Measurements from ENCODE around the gene DYRK2. TPM values are rescaled to one million over a fixed set of nuclear protein-coding genes. Genes with fewer than 3 reads are reported as not detected.
"Not testable (repeated sequence)": the region's sequence is repeated elsewhere in the genome, so short reads cannot be mapped to it uniquely, and the experiment has no call there.

DYRK2 gene
- total and polyA plus RNA-seq, 2 donors = 11.8 to 17.9 TPM

GRCh38 chr12:67671419-67671818, 22.9 kb downstream of the DYRK2 start:
- 98% methylated on average over 2 of the region's 2 CpGs for WGBS
- Histone ChIP-seq H3K27me3 (ENCODE audit: control insufficient read depth in 2 of 2, insufficient read depth in 1 of 2, low read length in 1 of 2) (no peaks in the 10 kb centered on the region), H3K4me3 (ENCODE audit: low read length in 2 of 2) (no peak overlapping the region), H3K27ac (ENCODE audit: low read depth in 1 of 2, low read length in 1 of 2) (no peak overlapping the region), H3K36me3 (ENCODE audit: control insufficient read depth in 2 of 2, insufficient read depth in 2 of 2, low read length in 1 of 2) (no peaks in the 10 kb centered on the region), H3K9me3 (ENCODE audit: control insufficient read depth in 2 of 2, insufficient read depth in 1 of 2, low read length in 1 of 2) (peaks cover 2 to 7% of the 10 kb centered on the region in 2 donors), H3K4me1 (ENCODE audit: control insufficient read depth in 2 of 2, insufficient read depth in 2 of 2, low read length in 2 of 2) (no peaks in the 10 kb centered on the region)
- no peak for DNase-seq (ENCODE audit: low read depth in 6 of 9, low spot score in 9 of 9)

- DNase-seq (ENCODE audit: low read depth in 6 of 9, low spot score in 9 of 9) = no peak
- H3K36me3 ChIP-seq (ENCODE audit: control insufficient read depth in 2 of 2, insufficient read depth in 2 of 2, low read length in 1 of 2) = no peaks in the 10 kb centered on the region
- no peak overlapping the region for H3K27ac ChIP-seq (ENCODE audit: low read depth in 1 of 2, low read length in 1 of 2)
- no peak overlapping the region for H3K4me3 ChIP-seq (ENCODE audit: low read length in 2 of 2)
- no peaks in the 10 kb centered on the region for H3K4me1 ChIP-seq (ENCODE audit: control insufficient read depth in 2 of 2, insufficient read depth in 2 of 2, low read length in 2 of 2)
- H3K27me3 ChIP-seq (ENCODE audit: control insufficient read depth in 2 of 2, insufficient read depth in 1 of 2, low read length in 1 of 2) = no peaks in the 10 kb centered on the region
- peaks cover 2 to 7% of the 10 kb centered on the region in 2 donors for H3K9me3 ChIP-seq (ENCODE audit: control insufficient read depth in 2 of 2, insufficient read depth in 1 of 2, low read length in 1 of 2)
- 97% methylated on average over 3 of the region's 3 CpGs for WGBS
Measured at GRCh38 chr12:67671892-67672291, 23.3 kb downstream of the DYRK2 start.

DNA sequence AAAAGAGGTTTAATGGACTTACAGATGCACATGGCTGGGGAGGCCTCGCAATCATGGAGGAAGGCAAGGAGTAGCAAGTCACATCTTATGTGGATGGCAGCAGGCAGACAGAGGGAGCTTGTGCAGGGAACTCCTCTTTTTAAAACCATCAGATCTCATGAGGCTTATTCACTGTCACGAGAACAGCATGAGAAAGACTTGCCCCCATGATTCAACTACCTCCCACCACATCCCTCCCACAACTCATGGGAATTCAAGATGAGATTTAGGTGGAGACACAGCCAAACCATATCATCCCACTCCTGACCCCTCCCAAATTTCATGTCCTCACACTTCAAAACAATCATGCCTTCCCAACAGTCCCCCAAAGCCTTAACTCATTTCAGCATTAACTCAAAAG, 24.0 kb downstream of the DYRK2 start:
- not testable (repeated sequence) for H3K27ac ChIP-seq (ENCODE audit: low read depth in 1 of 2, low read length in 1 of 2); H3K4me3 ChIP-seq (ENCODE audit: low read length in 2 of 2); DNase-seq (ENCODE audit: low read depth in 6 of 9, low spot score in 9 of 9); H3K36me3 ChIP-seq (ENCODE audit: control insufficient read depth in 2 of 2, insufficient read depth in 2 of 2, low read length in 1 of 2); H3K27me3 ChIP-seq (ENCODE audit: control insufficient read depth in 2 of 2, insufficient read depth in 1 of 2, low read length in 1 of 2); H3K9me3 ChIP-seq (ENCODE audit: control insufficient read depth in 2 of 2, insufficient read depth in 1 of 2, low read length in 1 of 2); H3K4me1 ChIP-seq (ENCODE audit: control insufficient read depth in 2 of 2, insufficient read depth in 2 of 2, low read length in 2 of 2)
- WGBS = 100% methylated on average over 2 of the region's 2 CpGs

GRCh38 chr12:67673509-67673908, 25.0 kb downstream of the DYRK2 start:
- not testable (repeated sequence) for H3K4me3 ChIP-seq (ENCODE audit: low read length in 2 of 2); DNase-seq (ENCODE audit: low read depth in 6 of 9, low spot score in 9 of 9)

DNA sequence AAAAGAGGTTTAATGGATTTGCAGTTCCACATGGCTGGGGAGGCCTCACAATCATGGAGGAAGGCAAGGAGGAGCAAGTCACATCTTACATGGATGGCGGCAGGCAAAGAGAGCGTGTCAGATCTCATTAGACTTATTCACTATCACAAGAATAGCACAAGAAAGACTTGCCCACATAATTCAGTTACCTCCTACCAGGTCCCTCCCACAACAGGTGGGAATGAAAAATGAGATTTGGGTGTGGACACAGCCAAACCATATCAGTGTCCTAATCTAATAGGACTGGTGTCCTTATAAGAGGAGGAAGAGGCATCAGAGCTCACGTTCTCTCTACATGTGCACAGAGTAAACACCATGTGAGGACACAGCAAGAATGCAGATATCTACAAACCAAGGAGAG, 25.9 kb downstream of the DYRK2 start:
- 98% methylated on average over 3 of the region's 3 CpGs for WGBS
- Histone ChIP-seq H3K36me3 (ENCODE audit: control insufficient read depth in 2 of 2, insufficient read depth in 2 of 2, low read length in 1 of 2) (no peaks in the 10 kb centered on the region), H3K27me3 (ENCODE audit: control insufficient read depth in 2 of 2, insufficient read depth in 1 of 2, low read length in 1 of 2) (no peaks in the 10 kb centered on the region), H3K4me3 (ENCODE audit: low read length in 2 of 2) (no peak overlapping the region), H3K4me1 (ENCODE audit: control insufficient read depth in 2 of 2, insufficient read depth in 2 of 2, low read length in 2 of 2) (peaks cover 0 to 6% of the 10 kb centered on the region in 2 donors), H3K27ac (ENCODE audit: low read depth in 1 of 2, low read length in 1 of 2) (no peak overlapping the region), H3K9me3 (ENCODE audit: control insufficient read depth in 2 of 2, insufficient read depth in 1 of 2, low read length in 1 of 2) (peaks cover 2 to 7% of the 10 kb centered on the region in 2 donors)
- no peak for DNase-seq (ENCODE audit: low read depth in 6 of 9, low spot score in 9 of 9)

More at GRCh38 chr12:67673509-67673908, 25.0 kb downstream of the DYRK2 start:
- H3K27ac ChIP-seq (ENCODE audit: low read depth in 1 of 2, low read length in 1 of 2); H3K9me3 ChIP-seq (ENCODE audit: control insufficient read depth in 2 of 2, insufficient read depth in 1 of 2, low read length in 1 of 2); H3K36me3 ChIP-seq (ENCODE audit: control insufficient read depth in 2 of 2, insufficient read depth in 2 of 2, low read length in 1 of 2); H3K4me1 ChIP-seq (ENCODE audit: control insufficient read depth in 2 of 2, insufficient read depth in 2 of 2, low read length in 2 of 2); H3K27me3 ChIP-seq (ENCODE audit: control insufficient read depth in 2 of 2, insufficient read depth in 1 of 2, low read length in 1 of 2): not testable (repeated sequence)
- 96% methylated on average over 4 of the region's 4 CpGs for WGBS

DNA sequence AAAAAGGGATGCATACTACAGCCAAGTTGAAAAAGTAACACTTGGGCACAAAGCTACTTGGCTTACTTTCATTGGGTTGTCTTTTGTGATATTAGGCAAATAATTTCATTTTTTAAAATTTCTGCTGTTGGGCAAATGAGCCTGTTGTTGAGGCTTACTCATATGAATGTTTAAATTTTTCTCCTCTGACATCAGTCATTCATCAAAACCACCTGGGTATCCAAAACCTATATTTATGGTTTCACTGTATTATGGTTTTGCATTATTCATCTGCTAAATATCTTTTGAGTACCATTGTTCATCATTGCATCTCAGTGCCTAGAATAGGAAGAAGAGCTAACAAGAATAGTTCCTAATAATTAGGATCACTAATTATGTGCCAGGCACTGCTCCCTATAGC, 28.1 kb downstream of the DYRK2 start:
- H3K4me1 ChIP-seq (ENCODE audit: control insufficient read depth in 2 of 2, insufficient read depth in 2 of 2, low read length in 2 of 2) = peaks cover 0 to 6% of the 10 kb centered on the region in 2 donors
- peaks cover 2 to 7% of the 10 kb centered on the region in 2 donors for H3K9me3 ChIP-seq (ENCODE audit: control insufficient read depth in 2 of 2, insufficient read depth in 1 of 2, low read length in 1 of 2)
- no peaks in the 10 kb centered on the region for H3K27me3 ChIP-seq (ENCODE audit: control insufficient read depth in 2 of 2, insufficient read depth in 1 of 2, low read length in 1 of 2)
- H3K36me3 ChIP-seq (ENCODE audit: control insufficient read depth in 2 of 2, insufficient read depth in 2 of 2, low read length in 1 of 2) = no peaks in the 10 kb centered on the region
- H3K27ac ChIP-seq (ENCODE audit: low read depth in 1 of 2, low read length in 1 of 2) = no peak overlapping the region
- DNase-seq (ENCODE audit: low read depth in 6 of 9, low spot score in 9 of 9) = no peak
- H3K4me3 ChIP-seq (ENCODE audit: low read length in 2 of 2) = no peak overlapping the region

DNA sequence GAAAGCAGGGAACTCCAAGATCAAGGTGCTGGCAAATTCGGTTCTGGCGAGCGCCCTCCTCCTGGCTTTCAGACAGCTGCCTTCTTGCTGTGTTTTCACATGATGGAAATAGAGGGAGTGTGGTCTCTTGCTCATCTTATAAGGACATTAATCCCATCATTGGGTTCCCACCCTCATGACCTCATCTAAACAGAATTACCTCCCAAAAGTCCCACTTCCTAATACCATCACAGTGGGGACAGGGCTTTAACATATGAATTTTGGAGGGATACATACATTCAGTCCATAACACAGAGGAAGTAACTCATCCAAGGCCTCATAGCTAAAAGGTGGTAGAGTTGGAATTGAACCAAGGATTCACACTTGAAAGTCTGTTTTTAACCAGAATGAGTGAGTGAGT, 28.6 kb downstream of the DYRK2 start:
- Histone ChIP-seq H3K4me3 (ENCODE audit: low read length in 2 of 2) (no peak overlapping the region), H3K27me3 (ENCODE audit: control insufficient read depth in 2 of 2, insufficient read depth in 1 of 2, low read length in 1 of 2) (no peaks in the 10 kb centered on the region), H3K27ac (ENCODE audit: low read depth in 1 of 2, low read length in 1 of 2) (no peak overlapping the region), H3K36me3 (ENCODE audit: control insufficient read depth in 2 of 2, insufficient read depth in 2 of 2, low read length in 1 of 2) (no peaks in the 10 kb centered on the region), H3K9me3 (ENCODE audit: control insufficient read depth in 2 of 2, insufficient read depth in 1 of 2, low read length in 1 of 2) (peaks cover 2 to 7% of the 10 kb centered on the region in 2 donors), H3K4me1 (ENCODE audit: control insufficient read depth in 2 of 2, insufficient read depth in 2 of 2, low read length in 2 of 2) (peaks cover 0 to 6% of the 10 kb centered on the region in 2 donors)
- no peak for DNase-seq (ENCODE audit: low read depth in 6 of 9, low spot score in 9 of 9)
- WGBS = over 99% methylated on average over 3 of the region's 3 CpGs

DNA sequence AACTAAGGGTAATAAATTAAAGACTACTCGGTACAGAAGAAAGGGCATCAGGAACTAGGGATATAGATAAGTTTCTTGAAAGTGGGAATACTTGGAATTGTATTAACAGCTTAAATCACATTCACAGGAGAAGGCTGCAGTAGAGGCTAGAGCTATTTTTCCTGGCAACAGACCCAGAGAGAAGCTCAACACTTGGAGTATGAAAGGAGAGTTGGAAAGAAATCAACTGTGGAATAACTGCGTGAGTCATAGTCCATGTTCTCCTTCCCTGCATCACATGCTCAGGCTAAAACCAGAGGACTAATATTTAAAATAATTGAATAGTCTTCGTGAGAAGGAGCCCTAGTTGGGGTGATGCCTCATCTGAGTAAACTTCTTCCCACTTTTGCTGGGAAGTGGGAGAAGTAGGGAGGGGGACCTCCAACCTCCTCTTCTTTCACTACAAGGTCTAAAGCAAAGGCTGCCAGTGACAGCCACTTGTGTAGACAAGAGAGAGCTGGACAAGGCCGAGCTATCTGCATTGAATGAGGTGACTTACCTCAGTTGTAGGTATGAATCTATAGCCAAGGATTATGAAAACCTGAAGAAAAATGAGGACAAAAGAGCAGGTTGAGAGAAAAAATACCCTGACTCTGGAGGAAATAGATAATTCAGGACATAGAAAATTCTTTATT, 32.7 kb downstream of the DYRK2 start:
- Histone ChIP-seq H3K36me3 (ENCODE audit: control insufficient read depth in 2 of 2, insufficient read depth in 2 of 2, low read length in 1 of 2) (no peaks in the 10 kb centered on the region), H3K9me3 (ENCODE audit: control insufficient read depth in 2 of 2, insufficient read depth in 1 of 2, low read length in 1 of 2) (no peaks in the 10 kb centered on the region), H3K4me1 (ENCODE audit: control insufficient read depth in 2 of 2, insufficient read depth in 2 of 2, low read length in 2 of 2) (peaks cover 0 to 6% of the 10 kb centered on the region in 2 donors), H3K27ac (ENCODE audit: low read depth in 1 of 2, low read length in 1 of 2) (no peak overlapping the region), H3K4me3 (ENCODE audit: low read length in 2 of 2) (no peak overlapping the region), H3K27me3 (ENCODE audit: control insufficient read depth in 2 of 2, insufficient read depth in 1 of 2, low read length in 1 of 2) (no peaks in the 10 kb centered on the region)
- DNase-seq (ENCODE audit: low read depth in 6 of 9, low spot score in 9 of 9) = no peak
- 95% methylated on average over 4 of the region's 4 CpGs for WGBS

DNA sequence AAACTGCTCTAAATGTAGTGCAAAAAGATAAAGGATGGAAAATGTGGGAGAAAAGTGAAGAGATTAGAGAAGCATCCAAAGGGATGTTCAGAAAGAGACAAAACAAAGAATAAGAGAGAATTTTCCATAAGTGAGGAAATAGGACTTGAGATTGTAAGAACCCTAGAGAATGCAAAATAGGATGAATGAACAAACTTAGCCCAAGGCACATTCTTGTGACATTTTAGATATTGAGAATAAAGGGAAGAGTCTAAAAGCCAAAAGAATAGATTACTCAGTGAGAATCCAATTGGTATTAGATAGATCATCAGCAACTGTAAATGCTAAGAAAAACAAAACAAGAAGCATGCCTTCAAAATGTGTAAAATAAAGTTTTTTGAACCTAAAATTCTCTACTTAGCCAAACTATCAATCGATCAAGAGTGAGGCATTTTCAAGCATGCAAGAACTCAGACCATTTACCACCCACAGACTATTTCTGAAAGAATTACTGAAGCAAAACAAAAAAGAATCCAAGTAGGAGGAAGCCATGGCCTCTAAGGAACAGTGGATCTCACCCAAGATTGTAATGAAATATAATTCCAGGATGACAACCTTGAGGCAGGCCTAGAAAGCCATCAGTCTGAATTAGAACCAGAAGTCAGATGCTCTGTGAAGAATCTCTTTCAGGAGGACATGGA, 33.5 kb downstream of the DYRK2 start:
- WGBS = 93% methylated on average over 1 of the region's 1 CpG
- peaks cover 0 to 6% of the 10 kb centered on the region in 2 donors for H3K4me1 ChIP-seq (ENCODE audit: control insufficient read depth in 2 of 2, insufficient read depth in 2 of 2, low read length in 2 of 2)
- no peak for DNase-seq (ENCODE audit: low read depth in 6 of 9, low spot score in 9 of 9)
- H3K4me3 ChIP-seq (ENCODE audit: low read length in 2 of 2) = no peak overlapping the region
- H3K36me3 ChIP-seq (ENCODE audit: control insufficient read depth in 2 of 2, insufficient read depth in 2 of 2, low read length in 1 of 2) = no peaks in the 10 kb centered on the region
- H3K27ac ChIP-seq (ENCODE audit: low read depth in 1 of 2, low read length in 1 of 2) = no peak overlapping the region
- H3K27me3 ChIP-seq (ENCODE audit: control insufficient read depth in 2 of 2, insufficient read depth in 1 of 2, low read length in 1 of 2) = no peaks in the 10 kb centered on the region
- no peaks in the 10 kb centered on the region for H3K9me3 ChIP-seq (ENCODE audit: control insufficient read depth in 2 of 2, insufficient read depth in 1 of 2, low read length in 1 of 2)

All from thymus (tissue), 11 donors.